DOHH2 (cell line): ENCODE results near the gene FAM184A.

Experiments used
- H3F3A ChIP-seq: fragments of 200-600 bp; sonication (generic), shearing (Covaris generic); 2 replicates; pipeline ENCODE4 v1.6.0; 2016; ENCODE audit warnings: antibody characterized with exemption, mild to moderate bottlenecking; ENCODE audit not compliant: control insufficient read depth, insufficient read depth
- H3K27ac ChIP-seq: fragments of 200-600 bp; sonication (generic); 2 replicates; pipeline ENCODE4 v1.5.1; 2014; ENCODE audit warnings: low read depth, mild to moderate bottlenecking, low read length, moderate library complexity
- H3K27me3 ChIP-seq: fragments of 200-600 bp; sonication (generic); 2 replicates; pipeline ENCODE4 v1.6.1; 2014; ENCODE audit warnings: mild to moderate bottlenecking, low read length, mixed read lengths; ENCODE audit not compliant: control insufficient read depth
- H3K36me3 ChIP-seq: fragments of 200-600 bp; sonication (generic); 2 replicates; pipeline ENCODE4 v1.6.1; 2014; ENCODE audit warnings: mild to moderate bottlenecking, low read length, moderate library complexity, mixed read lengths; ENCODE audit not compliant: control insufficient read depth
- H3K4me1 ChIP-seq: fragments of 200-600 bp; sonication (generic); 2 replicates; pipeline ENCODE4 v1.6.1; 2014; ENCODE audit warnings: mild to moderate bottlenecking, low read length, mixed read lengths; ENCODE audit not compliant: control insufficient read depth
- H3K4me2 ChIP-seq: fragments of 200-600 bp; sonication (generic); 2 replicates; pipeline ENCODE4 v1.6.0; 2014; ENCODE audit warnings: mild to moderate bottlenecking, low read length, moderate library complexity
- H3K4me3 ChIP-seq: fragments of 200-600 bp; sonication (generic); 2 replicates; pipeline ENCODE4 v1.5.1; 2014; ENCODE audit warnings: mild to moderate bottlenecking, low read length, mixed read lengths
- H3K79me2 ChIP-seq: fragments of 200-600 bp; sonication (generic); 2 replicates; pipeline ENCODE4 v1.6.1; 2014; ENCODE audit warnings: mild to moderate bottlenecking, low read length, mixed read lengths; ENCODE audit not compliant: control insufficient read depth
- H3K9me2 ChIP-seq: fragments of 200-600 bp; sonication (generic); replicated peaks from 2 replicates; pipeline ENCODE4 v1.6.1; 2014; ENCODE audit warnings: mild to moderate bottlenecking, low read length, mixed read lengths; ENCODE audit not compliant: control insufficient read depth
- H3K9me3 ChIP-seq: fragments of 200-600 bp; sonication (generic); 2 replicates; pipeline ENCODE4 v1.6.1; 2014; ENCODE audit warnings: antibody characterized with exemption, low read length, mixed read lengths; ENCODE audit not compliant: control insufficient read depth, insufficient read depth
- H4K20me1 ChIP-seq: fragments of 200-600 bp; sonication (generic); 2 replicates; pipeline ENCODE4 v1.6.0; 2014; ENCODE audit warnings: low read depth, mild to moderate bottlenecking, antibody characterized with exemption, low read length, moderate library complexity; ENCODE audit not compliant: control insufficient read depth, insufficient read depth
- EZH2phosphoT487 ChIP-seq: fragments of 200-600 bp; sonication (generic); IDR thresholded peaks from 2 replicates; pipeline ENCODE4 v1.6.1; 2017; ENCODE audit warnings: borderline replicate concordance, mild to moderate bottlenecking, antibody characterized with exemption, low read length, moderate library complexity, mixed read lengths
- TF ChIP-seq, protein P1 (sequence below): fragments of 200-600 bp; sonication (generic); IDR thresholded peaks from one replicate; pipeline ENCODE4 v1.5.1; 2014; ENCODE audit warnings: antibody characterized with exemption, mild to moderate bottlenecking, low read depth, low read length; ENCODE audit not compliant: poor library complexity, severe bottlenecking

The FAM184A gene

DNA sequence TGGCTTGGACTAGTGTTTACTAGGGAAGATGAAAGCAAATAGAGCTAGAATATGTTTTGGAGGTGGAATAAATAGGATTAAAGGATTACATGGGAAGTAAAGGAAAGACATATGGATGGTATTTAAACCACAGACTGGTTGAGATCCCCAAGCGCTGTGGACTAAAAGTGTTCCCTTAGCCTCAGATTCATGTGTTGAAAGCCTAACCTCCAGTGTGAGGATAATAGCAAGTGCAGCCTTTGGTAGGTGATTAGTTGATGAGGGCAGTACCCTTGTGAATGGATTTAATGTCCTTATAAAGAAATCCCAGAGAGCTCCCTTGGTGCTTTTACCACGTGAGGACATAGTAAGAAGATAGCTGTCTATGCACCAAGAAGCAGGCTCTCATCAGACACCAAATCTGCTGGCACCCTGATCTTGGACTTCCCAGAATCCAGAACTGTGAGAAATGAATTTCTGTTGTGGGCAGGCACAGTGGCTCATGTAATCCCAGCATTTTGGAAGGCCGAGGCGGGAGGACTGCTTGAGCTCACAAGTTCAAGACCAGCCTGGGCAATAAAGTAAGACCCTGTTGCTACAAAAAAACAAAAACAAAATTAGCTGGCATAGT is 86.2 kb downstream of the FAM184A start:
- Histone ChIP-seq H3K27me3 (no peaks in the 10 kb centered on the region), H3K4me2 (no peak overlapping the region), H3K79me2 (no peaks in the 10 kb centered on the region), H3K36me3 (no peaks in the 10 kb centered on the region), H3K27ac (no peak overlapping the region), H3K9me2 (no peaks in the 10 kb centered on the region), H3K4me3 (no peak overlapping the region), H4K20me1 (no peaks in the 10 kb centered on the region), H3K4me1 (no peaks in the 10 kb centered on the region), H3K9me3 (no peaks in the 10 kb centered on the region), H3F3A (no peaks in the 10 kb centered on the region)
- TF ChIP-seq EZH2phosphoT487 = no peak
- TF ChIP-seq, protein P1, sequence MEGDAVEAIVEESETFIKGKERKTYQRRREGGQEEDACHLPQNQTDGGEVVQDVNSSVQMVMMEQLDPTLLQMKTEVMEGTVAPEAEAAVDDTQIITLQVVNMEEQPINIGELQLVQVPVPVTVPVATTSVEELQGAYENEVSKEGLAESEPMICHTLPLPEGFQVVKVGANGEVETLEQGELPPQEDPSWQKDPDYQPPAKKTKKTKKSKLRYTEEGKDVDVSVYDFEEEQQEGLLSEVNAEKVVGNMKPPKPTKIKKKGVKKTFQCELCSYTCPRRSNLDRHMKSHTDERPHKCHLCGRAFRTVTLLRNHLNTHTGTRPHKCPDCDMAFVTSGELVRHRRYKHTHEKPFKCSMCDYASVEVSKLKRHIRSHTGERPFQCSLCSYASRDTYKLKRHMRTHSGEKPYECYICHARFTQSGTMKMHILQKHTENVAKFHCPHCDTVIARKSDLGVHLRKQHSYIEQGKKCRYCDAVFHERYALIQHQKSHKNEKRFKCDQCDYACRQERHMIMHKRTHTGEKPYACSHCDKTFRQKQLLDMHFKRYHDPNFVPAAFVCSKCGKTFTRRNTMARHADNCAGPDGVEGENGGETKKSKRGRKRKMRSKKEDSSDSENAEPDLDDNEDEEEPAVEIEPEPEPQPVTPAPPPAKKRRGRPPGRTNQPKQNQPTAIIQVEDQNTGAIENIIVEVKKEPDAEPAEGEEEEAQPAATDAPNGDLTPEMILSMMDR = no peak

DNA sequence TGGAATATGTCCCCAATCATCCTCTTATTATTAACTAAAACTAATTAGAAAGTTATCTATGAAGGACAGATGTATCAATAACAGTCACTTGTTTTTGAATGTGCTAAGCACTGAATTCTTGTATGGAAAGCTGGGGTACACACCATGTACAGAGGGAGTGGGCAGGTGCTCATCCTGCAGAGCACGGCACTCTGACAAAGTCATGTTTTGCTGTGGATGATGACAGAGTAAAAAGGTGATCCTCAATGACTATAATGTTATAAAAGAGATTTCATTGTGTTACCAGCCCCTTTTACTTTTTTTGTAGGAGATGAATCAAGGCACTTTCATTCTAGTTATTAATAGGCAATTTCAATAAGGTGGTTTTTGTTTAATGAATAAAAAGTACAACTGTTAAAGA is 92.2 kb downstream of the FAM184A start:
- Histone ChIP-seq H3K4me1 (no peaks in the 10 kb centered on the region), H3K9me3 (no peaks in the 10 kb centered on the region), H3K27me3 (peaks cover 2% of the 10 kb centered on the region), H3F3A (no peaks in the 10 kb centered on the region), H3K36me3 (no peaks in the 10 kb centered on the region), H3K4me3 (no peak overlapping the region), H3K79me2 (no peaks in the 10 kb centered on the region), H4K20me1 (no peaks in the 10 kb centered on the region), H3K9me2 (no peaks in the 10 kb centered on the region), H3K27ac (no peak overlapping the region), H3K4me2 (no peak overlapping the region)
- TF ChIP-seq, protein P1 = no peak
- TF ChIP-seq EZH2phosphoT487 = no peak

DNA sequence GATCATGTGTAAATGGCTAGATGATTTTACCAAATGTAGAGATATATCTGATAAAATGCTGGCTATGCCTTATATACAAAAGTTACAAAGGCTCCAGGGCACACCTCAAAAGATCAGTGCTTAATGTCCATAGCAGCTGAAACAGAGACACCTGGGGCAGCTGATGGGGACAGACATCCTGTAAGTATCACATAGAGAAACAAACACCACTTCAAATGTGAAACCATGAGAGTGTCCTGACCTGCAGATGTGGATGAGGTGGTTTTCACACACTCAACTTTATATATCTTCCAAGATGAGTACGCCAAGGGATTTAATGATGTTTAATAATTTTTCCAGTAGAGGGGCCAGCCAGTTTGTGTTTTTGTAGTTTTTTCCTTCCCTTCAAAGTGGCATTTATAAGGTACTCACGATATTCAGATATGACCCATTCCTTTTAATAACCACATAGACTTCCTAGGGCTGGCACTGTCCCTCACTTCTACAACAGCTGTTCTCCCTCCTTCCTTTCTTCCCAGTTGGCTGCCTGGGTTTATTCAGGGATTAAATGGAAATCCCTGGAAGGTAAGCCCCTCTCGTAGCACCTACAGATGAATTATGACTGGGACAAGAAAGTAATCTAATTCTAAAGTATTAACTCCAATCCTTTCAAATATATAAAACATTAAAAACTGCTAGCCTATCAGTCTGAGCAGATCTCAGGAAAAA is 93.2 kb downstream of the FAM184A start:
- Histone ChIP-seq H3K9me2 (no peaks in the 10 kb centered on the region), H3K4me1 (no peaks in the 10 kb centered on the region), H3K4me2 (no peak overlapping the region), H3K27me3 (peaks cover 5% of the 10 kb centered on the region), H4K20me1 (no peaks in the 10 kb centered on the region), H3K9me3 (no peaks in the 10 kb centered on the region), H3K4me3 (no peak overlapping the region), H3K27ac (no peak overlapping the region), H3F3A (no peaks in the 10 kb centered on the region), H3K36me3 (no peaks in the 10 kb centered on the region), H3K79me2 (no peaks in the 10 kb centered on the region)
- no peak for TF ChIP-seq EZH2phosphoT487
- TF ChIP-seq, protein P1 = no peak
